WTC11 (cell line): ENCODE results near the gene TAS2R10. TPM values are rescaled to one million over a fixed set of nuclear protein-coding genes. Genes with fewer than 3 reads are reported as not detected.

Experiments
- ATAC-seq: fragments of 200-7000 bp; cut with Tn5 transposase; 2 replicates; pipeline ENCODE4 v1.10.0; 2021; ENCODE audit warnings: mild to moderate bottlenecking, moderate library complexity
- CTCF ChIA-PET: fragments of 300-600 bp; sonication (Branson Sonifier 250); formaldehyde crosslinking; loops from one replicate; lab custom pipeline; 2021; ENCODE audit warnings: antibody characterized with exemption; lab: Charles Lee
- POLR2A ChIA-PET: fragments of 350-600 bp; sonication (Branson Sonifier 250); formaldehyde crosslinking; loops from one replicate; lab custom pipeline; 2021; ENCODE audit warnings: antibody characterized with exemption; lab: Charles Lee
- DNase-seq: peaks from one replicate; pipeline ENCODE4 v3.0.0; 2021; ENCODE audit warnings: low spot score
- H3K27ac Mint-ChIP-seq: 2 replicates; pipeline ENCODE4 v1.8.0; 2021; ENCODE audit warnings: mixed read lengths
- H3K27me3 Mint-ChIP-seq: 2 replicates; pipeline ENCODE4 v1.8.0; 2021; ENCODE audit warnings: low read depth, mild to moderate bottlenecking, moderate library complexity, mixed read lengths
- H3K36me3 Mint-ChIP-seq: 2 replicates; pipeline ENCODE4 v1.8.0; 2021; ENCODE audit warnings: mixed read lengths
- H3K4me1 Mint-ChIP-seq: 2 replicates; pipeline ENCODE4 v1.8.0; 2022; ENCODE audit warnings: mixed read lengths
- H3K4me3 Mint-ChIP-seq: 2 replicates; pipeline ENCODE4 v1.8.0; 2021; ENCODE audit warnings: mild to moderate bottlenecking, moderate library complexity, mixed read lengths
- H3K9me3 Mint-ChIP-seq: 2 replicates; pipeline ENCODE4 v1.8.0; 2021; ENCODE audit warnings: mixed read lengths
- ATF1 ChIP-seq: sonication (generic); formaldehyde crosslinking; IDR thresholded peaks from 2 replicates; pipeline ENCODE4 v1.8.1; 2023; ENCODE audit warnings: mild to moderate bottlenecking, moderate library complexity, missing genetic modification reagents
- ESRRA ChIP-seq: sonication (generic); formaldehyde crosslinking; IDR thresholded peaks from 2 replicates; pipeline ENCODE4 v1.8.1; 2022; ENCODE audit warnings: mild to moderate bottlenecking, missing genetic modification reagents, borderline replicate concordance
- GABPB1 ChIP-seq: sonication (generic); formaldehyde crosslinking; IDR thresholded peaks from 2 replicates; pipeline ENCODE4 v1.8.1; 2023; ENCODE audit warnings: mild to moderate bottlenecking, missing genetic modification reagents
- NFATC4 ChIP-seq: fragments of 250-450 bp; sonication (Bioruptor Pico); IDR thresholded peaks from 2 replicates; pipeline ENCODE4 v1.9.0; 2021; ENCODE audit warnings: mild to moderate bottlenecking
- NR1H2 ChIP-seq: sonication (generic); formaldehyde crosslinking; IDR thresholded peaks from 2 replicates; pipeline ENCODE4 v1.9.0; 2021; ENCODE audit warnings: mild to moderate bottlenecking, moderate library complexity, missing genetic modification reagents
- OVOL2 ChIP-seq: fragments of 250-450 bp; sonication (Bioruptor Pico); IDR thresholded peaks from 2 replicates; pipeline ENCODE4 v1.9.0; 2021; ENCODE audit warnings: mild to moderate bottlenecking, borderline replicate concordance
- SMAD3 ChIP-seq: sonication (generic); formaldehyde crosslinking; IDR thresholded peaks from 2 replicates; pipeline ENCODE4 v1.8.0; 2022; ENCODE audit warnings: missing genetic modification reagents, mild to moderate bottlenecking, borderline replicate concordance
- TP53 ChIP-seq: sonication (generic); formaldehyde crosslinking; IDR thresholded peaks from 2 replicates; pipeline ENCODE4 v1.8.1; 2023; ENCODE audit warnings: mild to moderate bottlenecking, missing genetic modification reagents
- USF1 ChIP-seq: sonication (generic); formaldehyde crosslinking; IDR thresholded peaks from 2 replicates; pipeline ENCODE4 v1.8.0; 2022; ENCODE audit warnings: mild to moderate bottlenecking, missing genetic modification reagents
- USF2 ChIP-seq: sonication (generic); formaldehyde crosslinking; IDR thresholded peaks from 2 replicates; pipeline ENCODE4 v1.8.1; 2023; ENCODE audit warnings: mild to moderate bottlenecking, missing genetic modification reagents, moderate library complexity
- ZBTB21 ChIP-seq: sonication (generic); formaldehyde crosslinking; IDR thresholded peaks from 2 replicates; pipeline ENCODE4 v1.8.1; 2023; ENCODE audit warnings: mild to moderate bottlenecking, missing genetic modification reagents, borderline replicate concordance
- ZNF281 ChIP-seq: sonication (generic); formaldehyde crosslinking; IDR thresholded peaks from 2 replicates; pipeline ENCODE4 v1.8.0; 2023; ENCODE audit warnings: mild to moderate bottlenecking, missing genetic modification reagents
- ZNF317 ChIP-seq: sonication (generic); formaldehyde crosslinking; IDR thresholded peaks from 2 replicates; pipeline ENCODE4 v1.8.1; 2023; ENCODE audit warnings: low read depth, mild to moderate bottlenecking, moderate library complexity, missing genetic modification reagents, borderline replicate concordance
- ZNF423 ChIP-seq: fragments of 250-450 bp; sonication (Bioruptor Pico); IDR thresholded peaks from 2 replicates; pipeline ENCODE4 v2.1.2; 2022; ENCODE audit warnings: mild to moderate bottlenecking, moderate library complexity
- ZNF425 ChIP-seq: fragments of 250-450 bp; sonication (Bioruptor Pico); conservative IDR thresholded peaks from 2 replicates; pipeline ENCODE4 v1.9.0; 2021; ENCODE audit warnings: mild to moderate bottlenecking
- total RNA-seq: library from RNA; stranded (reverse); gene quantifications from 3 replicates; pipeline ENCODE4 v1.2.3, GENCODE V29; 2021
- TF ChIP-seq, protein P1 (sequence below): sonication (generic); formaldehyde crosslinking; IDR thresholded peaks from 2 replicates; pipeline ENCODE4 v1.8.1; 2022; ENCODE audit warnings: mild to moderate bottlenecking, missing genetic modification reagents, moderate library complexity, borderline replicate concordance
- TF ChIP-seq, protein P2 (sequence below): fragments of 250-450 bp; sonication (Bioruptor Pico); IDR thresholded peaks from 2 replicates; pipeline ENCODE4 v1.8.0; 2021; ENCODE audit warnings: mild to moderate bottlenecking

TAS2R10 gene
- total RNA-seq, 1 experiment from 2014 or later = not detected

- TF ChIP-seq ATF1 (no peak), NFATC4 (CRISPR knock-in tag) (no peak)
Observed at GRCh38 chr12:10849425-10849878, 23.3 kb upstream of the TAS2R10 start, which contains the start of gene PRR4 (continued).

GRCh38 chr12:10847744-10848143 lies 21.6 kb upstream of the TAS2R10 start:
- ChIA-PET POLR2A (no interaction called here), CTCF (no interaction called here)
- peaks cover 8% of the 10 kb centered on the region for H3K4me1 Mint-ChIP-seq
- ATAC-seq = no peak
- no peak for DNase-seq
- no peak overlapping the region for H3K27ac Mint-ChIP-seq
- no peak for TF ChIP-seq USF1 (CRISPR knock-in tag)
- no peak for TF ChIP-seq ZNF425 (CRISPR knock-in tag)
- no peak for TF ChIP-seq ESRRA (CRISPR knock-in tag)
- TF ChIP-seq, protein P1, sequence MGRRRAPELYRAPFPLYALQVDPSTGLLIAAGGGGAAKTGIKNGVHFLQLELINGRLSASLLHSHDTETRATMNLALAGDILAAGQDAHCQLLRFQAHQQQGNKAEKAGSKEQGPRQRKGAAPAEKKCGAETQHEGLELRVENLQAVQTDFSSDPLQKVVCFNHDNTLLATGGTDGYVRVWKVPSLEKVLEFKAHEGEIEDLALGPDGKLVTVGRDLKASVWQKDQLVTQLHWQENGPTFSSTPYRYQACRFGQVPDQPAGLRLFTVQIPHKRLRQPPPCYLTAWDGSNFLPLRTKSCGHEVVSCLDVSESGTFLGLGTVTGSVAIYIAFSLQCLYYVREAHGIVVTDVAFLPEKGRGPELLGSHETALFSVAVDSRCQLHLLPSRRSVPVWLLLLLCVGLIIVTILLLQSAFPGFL (CRISPR knock-in tag) = no peak
- no peak for TF ChIP-seq GABPB1 (CRISPR knock-in tag)
- TF ChIP-seq, protein P2, sequence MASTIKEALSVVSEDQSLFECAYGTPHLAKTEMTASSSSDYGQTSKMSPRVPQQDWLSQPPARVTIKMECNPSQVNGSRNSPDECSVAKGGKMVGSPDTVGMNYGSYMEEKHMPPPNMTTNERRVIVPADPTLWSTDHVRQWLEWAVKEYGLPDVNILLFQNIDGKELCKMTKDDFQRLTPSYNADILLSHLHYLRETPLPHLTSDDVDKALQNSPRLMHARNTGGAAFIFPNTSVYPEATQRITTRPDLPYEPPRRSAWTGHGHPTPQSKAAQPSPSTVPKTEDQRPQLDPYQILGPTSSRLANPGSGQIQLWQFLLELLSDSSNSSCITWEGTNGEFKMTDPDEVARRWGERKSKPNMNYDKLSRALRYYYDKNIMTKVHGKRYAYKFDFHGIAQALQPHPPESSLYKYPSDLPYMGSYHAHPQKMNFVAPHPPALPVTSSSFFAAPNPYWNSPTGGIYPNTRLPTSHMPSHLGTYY (CRISPR knock-in tag) = no peak
- no peak for TF ChIP-seq ZNF423
- TF ChIP-seq ZNF281 (CRISPR knock-in tag) = no peak
- TF ChIP-seq USF2 (CRISPR knock-in tag) = no peak
- TF ChIP-seq SMAD3 (CRISPR knock-in tag) = no peak
- no peak for TF ChIP-seq TP53 (CRISPR knock-in tag)
- no peak for TF ChIP-seq OVOL2 (CRISPR knock-in tag)
- TF ChIP-seq ZNF317 (CRISPR knock-in tag) = no peak
- no peak for TF ChIP-seq NR1H2
- TF ChIP-seq ZBTB21 (CRISPR knock-in tag) = no peak
- 0 out of 2 replicates have a peak, but pooled peaks cover 4% of the 10 kb centered on the region for H3K36me3 Mint-ChIP-seq
- no peaks in the 10 kb centered on the region for H3K27me3 Mint-ChIP-seq
- H3K9me3 Mint-ChIP-seq = no peaks in the 10 kb centered on the region
- H3K4me3 Mint-ChIP-seq = no peak overlapping the region
